Naive thymus-derived CD4-positive, alpha-beta T cell (primary cell): ENCODE data around the gene MEX3A. TPM values are rescaled to one million over a fixed set of nuclear protein-coding genes. Genes with fewer than 3 reads are reported as not detected.

Source experiments
- polyA plus RNA-seq, 2 donors: library from polyadenylated mRNA; unstranded; fragments of 300-500 nt; fragmentation: Illumina TruSeq; gene quantifications; one replicate each; pipeline ENCODE4 v1.2.3, GENCODE V29; 2021
- total RNA-seq, 6 experiments: library from RNA in 5 of 6; stranded (reverse) in 5 of 6; gene quantifications; 1 replicate in 5 of 6; 2 replicates in 1 of 6; pipeline ENCODE4 v1.2.3 and lab custom pipeline; 2021 to 2026

MEX3A gene
- total and polyA plus RNA-seq, 7 experiments from 2014 or later = 0.05 to 0.15 (median 0.13) TPM; not detected in 3

Other genes with a start within 250 kb of the MEX3A start
- gene GON4L, start 225.3 kb downstream of the MEX3A start, total RNA-seq = 100 to 1,000 TPM in 4 of 5 experiments, 10 to 100 TPM in 1; 87.2 to 138 (median 106) TPM
- 10 to 100 TPM; 25.4 to 40.5 TPM for gene GON4L, start 225.3 kb downstream of the MEX3A start, polyA plus RNA-seq
- 10 to 100 TPM in 2 of 5 experiments, 1 to 10 TPM in 3; 1.4 to 22.9 (median 2.7) TPM for gene SYT11, start 222.9 kb downstream of the MEX3A start, total RNA-seq
- under 1 TPM; 0.39 to 0.48 TPM for gene SYT11, start 222.9 kb downstream of the MEX3A start, polyA plus RNA-seq
- 10 to 100 TPM; 34.0 to 83.9 (median 41.4) TPM for gene RIT1, start 171.1 kb downstream of the MEX3A start, total RNA-seq
- 10 to 100 TPM; 19.1 to 19.7 TPM for gene RIT1, start 171.1 kb downstream of the MEX3A start, polyA plus RNA-seq
- gene KHDC4, start 148.1 kb downstream of the MEX3A start, total RNA-seq = 100 to 1,000 TPM in 2 of 5 experiments, 10 to 100 TPM in 3; 64.6 to 117 (median 79.8) TPM
- 1 to 10 TPM; 8.1 to 9.3 TPM for gene KHDC4, start 148.1 kb downstream of the MEX3A start, polyA plus RNA-seq
- not detected for gene RXFP4, start 140.8 kb downstream of the MEX3A start, total RNA-seq
- gene RXFP4, start 140.8 kb downstream of the MEX3A start, polyA plus RNA-seq = 1 to 10 TPM in 1 of 2 donors, under 1 TPM in 1; 0.60 to 1.3 TPM
- 100 to 1,000 TPM; 108 to 236 (median 182) TPM for gene ARHGEF2, start 103.9 kb downstream of the MEX3A start, total RNA-seq
- 10 to 100 TPM; 17.0 to 28.5 TPM for gene ARHGEF2, start 103.9 kb downstream of the MEX3A start, polyA plus RNA-seq
- 100 to 1,000 TPM; 207 to 278 (median 256) TPM for gene SSR2, start 61.5 kb downstream of the MEX3A start, total RNA-seq
- gene SSR2, start 61.5 kb downstream of the MEX3A start, polyA plus RNA-seq = 100 to 1,000 TPM; 366 to 393 TPM
- gene UBQLN4, start 28.7 kb downstream of the MEX3A start, total RNA-seq = 10 to 100 TPM; 16.2 to 37.6 (median 31.3) TPM
- 1 to 10 TPM; 6.7 to 9.9 TPM for gene UBQLN4, start 28.7 kb downstream of the MEX3A start, polyA plus RNA-seq
- gene LAMTOR2, start 27.7 kb downstream of the MEX3A start, total RNA-seq = 10 to 100 TPM; 13.3 to 66.1 (median 27.9) TPM
- gene LAMTOR2, start 27.7 kb downstream of the MEX3A start, polyA plus RNA-seq = 10 to 100 TPM; 90.1 to 97.9 TPM
- 1 to 10 TPM in 4 of 5 experiments, not detected in 1; 1.1 to 2.7 (median 2.2) TPM for gene RAB25, start 21.3 kb downstream of the MEX3A start, total RNA-seq
- 1 to 10 TPM; 1.5 to 1.8 TPM for gene RAB25, start 21.3 kb downstream of the MEX3A start, polyA plus RNA-seq
- gene LMNA, start 32.2 kb upstream of the MEX3A start, total RNA-seq = 100 to 1,000 TPM in 2 of 5 experiments, 10 to 100 TPM in 1, 1 to 10 TPM in 2; 5.5 to 470 (median 18.0) TPM
- under 1 TPM in 1 of 2 donors, not detected in 1; 0.20 TPM for gene LMNA, start 32.2 kb upstream of the MEX3A start, polyA plus RNA-seq
- 10 to 100 TPM in 1 of 5 experiments, 1 to 10 TPM in 4; 1.8 to 48.6 (median 3.8) TPM for gene SEMA4A, start 71.1 kb upstream of the MEX3A start, total RNA-seq
- gene SEMA4A, start 71.1 kb upstream of the MEX3A start, polyA plus RNA-seq = under 1 TPM; 0.06 to 0.24 TPM
- gene SLC25A44, start 111.6 kb upstream of the MEX3A start, total RNA-seq = 10 to 100 TPM; 17.8 to 38.4 (median 19.6) TPM
- gene SLC25A44, start 111.6 kb upstream of the MEX3A start, polyA plus RNA-seq = 10 to 100 TPM in 1 of 2 donors, 1 to 10 TPM in 1; 8.3 to 21.2 TPM
- gene PMF1, start 130.5 kb upstream of the MEX3A start, total RNA-seq = 10 to 100 TPM; 42.2 to 76.1 (median 58.2) TPM
- gene PMF1, start 130.5 kb upstream of the MEX3A start, polyA plus RNA-seq = 10 to 100 TPM; 72.4 to 81.2 TPM
- 1 to 10 TPM; 2.8 to 7.4 (median 4.9) TPM for gene BGLAP, start 159.7 kb upstream of the MEX3A start, total RNA-seq
- gene BGLAP, start 159.7 kb upstream of the MEX3A start, polyA plus RNA-seq = under 1 TPM in 1 of 2 donors, not detected in 1; 0.33 TPM
- gene PAQR6, start 165.6 kb upstream of the MEX3A start, total RNA-seq = 1 to 10 TPM; 1.4 to 6.2 (median 2.9) TPM
- gene PAQR6, start 165.6 kb upstream of the MEX3A start, polyA plus RNA-seq = under 1 TPM in 1 of 2 donors, not detected in 1; 0.22 TPM
- 10 to 100 TPM; 65.7 to 74.0 (median 69.4) TPM for gene SMG5, start 200.4 kb upstream of the MEX3A start, total RNA-seq
- gene SMG5, start 200.4 kb upstream of the MEX3A start, polyA plus RNA-seq = 10 to 100 TPM; 14.4 to 38.4 TPM
- gene TMEM79, start 201.9 kb upstream of the MEX3A start, total RNA-seq = 10 to 100 TPM in 3 of 5 experiments, 1 to 10 TPM in 2; 4.3 to 18.6 (median 11.2) TPM
- gene TMEM79, start 201.9 kb upstream of the MEX3A start, polyA plus RNA-seq = 1 to 10 TPM; 6.5 to 9.8 TPM
- 10 to 100 TPM; 21.0 to 40.4 (median 24.5) TPM for gene GLMP, start 213.2 kb upstream of the MEX3A start, total RNA-seq
- gene GLMP, start 213.2 kb upstream of the MEX3A start, polyA plus RNA-seq = 10 to 100 TPM; 17.6 to 19.3 TPM
- not detected for gene VHLL, start 216.8 kb upstream of the MEX3A start, total RNA-seq
- gene VHLL, start 216.8 kb upstream of the MEX3A start, polyA plus RNA-seq = not detected